ENCODE results near the gene PEAK1. TPM values are rescaled to one million over a fixed set of nuclear protein-coding genes. Genes with fewer than 3 reads are reported as not detected.

The PEAK1 gene
- total RNA-seq, 1 experiment from 2014 or later, result 13.8 TPM

DNA sequence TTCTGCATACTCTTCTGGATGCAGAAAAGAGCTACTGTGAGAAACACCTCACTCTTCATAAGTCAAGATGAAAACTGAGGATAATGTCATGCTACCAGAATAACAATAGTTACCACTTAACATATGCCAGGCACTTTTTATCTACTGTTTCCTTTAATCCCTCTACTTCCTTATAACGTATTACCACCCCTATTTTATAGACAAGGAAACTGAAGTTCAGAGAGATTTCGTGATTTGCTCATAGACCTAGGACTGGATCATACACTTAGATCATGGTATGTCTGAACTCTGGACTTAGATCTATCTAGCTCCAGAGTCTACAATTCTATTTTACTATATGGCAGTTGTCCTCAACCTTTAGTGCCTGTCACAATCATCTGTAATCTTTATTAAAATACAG, 193.3 kb downstream of the PEAK1 start:
- intact Hi-C loops (cut with micrococcal nuclease), result no loop called here
- Histone ChIP-seq H4K20me1 (ENCODE audit: low read length) (no peaks in the 10 kb centered on the region), H3F3A (ENCODE audit: low read length, unreplicated experiment) (no peaks in the 10 kb centered on the region), H3K4me1 (ENCODE audit: insufficient read depth, low read length) (no peaks in the 10 kb centered on the region), H3K27ac (ENCODE audit: low read length) (no peak overlapping the region), H3K9me2 (replicated peaks; ENCODE audit: low read length) (no peaks in the 10 kb centered on the region), H3K27me3 (ENCODE audit: low read length) (no peaks in the 10 kb centered on the region), H3K9ac (ENCODE audit: low read length) (no peak overlapping the region), H3K4me2 (ENCODE audit: low read length) (no peak overlapping the region), H2AFZ (ENCODE audit: low read length) (no peak overlapping the region), H3K36me3 (ENCODE audit: low read depth, low read length) (no peaks in the 10 kb centered on the region), H3K9me3 (ENCODE audit: low read length) (no peaks in the 10 kb centered on the region), H3K79me2 (ENCODE audit: low read length) (no peaks in the 10 kb centered on the region), H3K4me3 (ENCODE audit: low read length) (no peak overlapping the region)
- TF ChIP-seq CTCF (conservative IDR thresholded peaks at IDR 0.05; ENCODE audit: low read depth, low read length), result no peak
- no peak for ATAC-seq
- DNase-seq, result no peak
- CTCF ChIA-PET, result no interaction called here
- POLR2A ChIA-PET (ENCODE audit: unreplicated experiment), result no interaction called here
- no TSS peak for BruUV-seq (replicated peaks)

DNA sequence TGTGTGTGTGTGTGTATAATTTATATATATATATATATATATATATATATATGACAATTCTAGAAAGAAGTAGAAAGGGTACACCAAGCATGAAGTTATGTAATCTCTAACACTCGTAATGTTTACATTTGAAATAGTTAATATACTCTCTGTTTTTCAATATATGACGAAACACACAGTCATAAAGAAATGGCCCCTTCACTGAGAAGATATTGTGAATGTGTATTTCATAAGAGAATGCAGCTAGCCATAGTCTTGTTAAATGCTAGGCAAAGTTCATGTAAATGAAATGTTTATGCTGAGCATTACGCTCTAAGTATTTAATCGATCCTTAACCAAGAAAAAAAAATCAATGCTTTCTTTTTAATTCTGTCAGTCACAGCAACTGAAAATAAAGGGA, 194.3 kb downstream of the PEAK1 start:
- ChIA-PET POLR2A (ENCODE audit: unreplicated experiment) (no interaction called here), CTCF (no interaction called here)
- Histone ChIP-seq H3K9me2 (replicated peaks; ENCODE audit: low read length) (no peaks in the 10 kb centered on the region), H3K4me1 (ENCODE audit: insufficient read depth, low read length) (no peaks in the 10 kb centered on the region), H3K9ac (ENCODE audit: low read length) (no peak overlapping the region), H3K4me2 (ENCODE audit: low read length) (no peak overlapping the region), H3K27ac (ENCODE audit: low read length) (no peak overlapping the region), H2AFZ (ENCODE audit: low read length) (no peak overlapping the region), H3K79me2 (ENCODE audit: low read length) (no peaks in the 10 kb centered on the region), H4K20me1 (ENCODE audit: low read length) (no peaks in the 10 kb centered on the region), H3K4me3 (ENCODE audit: low read length) (no peak overlapping the region), H3F3A (ENCODE audit: low read length, unreplicated experiment) (no peaks in the 10 kb centered on the region), H3K9me3 (ENCODE audit: low read length) (no peaks in the 10 kb centered on the region), H3K36me3 (ENCODE audit: low read depth, low read length) (no peaks in the 10 kb centered on the region), H3K27me3 (ENCODE audit: low read length) (no peaks in the 10 kb centered on the region)
- TF ChIP-seq CTCF (conservative IDR thresholded peaks at IDR 0.05; ENCODE audit: low read depth, low read length) (no peak), EZH2phosphoT487 (IDR thresholded peaks at IDR 0.05; ENCODE audit: borderline replicate concordance, low read length) (no peak), EZH2 (IDR thresholded peaks at IDR 0.05; ENCODE audit: low read length, unreplicated experiment) (no peak)
- DNase-seq (no peak), ATAC-seq (no peak)
- intact Hi-C loops (cut with micrococcal nuclease), result no loop called here
- no TSS peak for BruUV-seq (replicated peaks)

GRCh38 chr15:77225088-77225487, 194.8 kb downstream of the PEAK1 start:
- no TSS peak for BruUV-seq (replicated peaks)
- Histone ChIP-seq H2AFZ (ENCODE audit: low read length) (no peak overlapping the region), H3K4me2 (ENCODE audit: low read length) (no peak overlapping the region), H3K9me2 (replicated peaks; ENCODE audit: low read length) (no peaks in the 10 kb centered on the region), H3K4me1 (ENCODE audit: insufficient read depth, low read length) (no peaks in the 10 kb centered on the region), H3F3A (ENCODE audit: low read length, unreplicated experiment) (no peaks in the 10 kb centered on the region), H3K27me3 (ENCODE audit: low read length) (no peaks in the 10 kb centered on the region), H3K79me2 (ENCODE audit: low read length) (no peaks in the 10 kb centered on the region), H3K27ac (ENCODE audit: low read length) (no peak overlapping the region), H4K20me1 (ENCODE audit: low read length) (no peaks in the 10 kb centered on the region), H3K9me3 (ENCODE audit: low read length) (no peaks in the 10 kb centered on the region), H3K4me3 (ENCODE audit: low read length) (no peak overlapping the region), H3K36me3 (ENCODE audit: low read depth, low read length) (no peaks in the 10 kb centered on the region), H3K9ac (ENCODE audit: low read length) (no peak overlapping the region)
- intact Hi-C loops (cut with micrococcal nuclease), result no loop called here
- ATAC-seq (no peak), DNase-seq (no peak)
- TF ChIP-seq EZH2phosphoT487 (IDR thresholded peaks at IDR 0.05; ENCODE audit: borderline replicate concordance, low read length), result no peak
- no peak for TF ChIP-seq CTCF (conservative IDR thresholded peaks at IDR 0.05; ENCODE audit: low read depth, low read length)
- TF ChIP-seq EZH2 (IDR thresholded peaks at IDR 0.05; ENCODE audit: low read length, unreplicated experiment), result no peak
- ChIA-PET CTCF (no interaction called here), POLR2A (ENCODE audit: unreplicated experiment) (no interaction called here)

All from PC-3 (cell line).